K562 (cell line): ENCODE measurements around the gene PI4KA. TPM values are rescaled to one million over a fixed set of nuclear protein-coding genes. Genes with fewer than 3 reads are reported as not detected.
A peak's percentile ranks its signal among the peaks of the same experiment; 100 is the strongest.

ENCODE experiments used
- ATAC-seq: fragments of 200-7000 bp; cut with Tn5 transposase; 3 replicates; pipeline ENCODE4 v1.9.1; 2020; ENCODE audit warnings: moderate library complexity
- BruUV-seq: library from RNA; stranded (reverse); fragments of 400-500 nt; replicated peaks from 2 replicates; lab custom pipeline; 2021; lab: Mats Ljungman, UMichigan
- CTCF ChIA-PET: fragments of 300-600 bp; formaldehyde crosslinking; extraction: SDS; loops from one replicate; lab custom pipeline; 2021; ENCODE audit warnings: low intra/inter-chr PET ratio; lab: Yijun Ruan, JAX
- POLR2A ChIA-PET: fragments of 300-600, 350-650 bp; sonication (Branson Sonifier 250); formaldehyde crosslinking; extraction: SDS; loops from one replicate; lab custom pipeline; 2021; ENCODE audit warnings: antibody characterized with exemption, inconsistent platforms; lab: Yijun Ruan, JAX
- DNase-seq, 4 experiments: peaks; one replicate each; pipeline versions ENCODE4 v3.0.0 to v3.0.0-alpha.2; 2011 to 2018; ENCODE audit warnings: low spot score in 3 of 4, mixed read lengths in 3 of 4; ENCODE audit errors: extremely low read depth in 1 of 4
- FAIRE-seq: peaks from 2 replicates; lab custom pipeline; 2011; peaks lifted over from hg19 to GRCh38; lab: Jason Lieb, UNC
- H2AFZ ChIP-seq: 2 replicates; pipeline ENCODE4 v1.6.0; 2011; ENCODE audit warnings: low read depth, low read length, control low read depth, inconsistent platforms
- H3K27ac ChIP-seq: fragments of 200-600 bp; 3 replicates; pipeline ENCODE4 v1.8.0; 2011; ENCODE audit warnings: low read depth, mild to moderate bottlenecking, control low read depth, inconsistent platforms, low read length, moderate library complexity, mixed read lengths; ENCODE audit errors: extremely low read depth
- H3K27me3 ChIP-seq, 2 experiments: fragments of 300-600 bp in 1 of 2; 2 replicates in 1 of 2; 3 replicates in 1 of 2; pipeline versions ENCODE4 v1.6.0 to v1.8.0; 2011; ENCODE audit warnings: inconsistent platforms in 2 of 2, low read length in 2 of 2, mild to moderate bottlenecking in 1 of 2, mixed read lengths in 1 of 2, moderate library complexity in 1 of 2; ENCODE audit not compliant: control insufficient read depth in 2 of 2, insufficient read depth in 2 of 2
- H3K36me3 ChIP-seq: fragments of 300-600 bp; 3 replicates; pipeline ENCODE4 v1.8.0; 2011; ENCODE audit warnings: mild to moderate bottlenecking, low read length, inconsistent platforms; ENCODE audit not compliant: control insufficient read depth, insufficient read depth
- H3K4me1 ChIP-seq, 2 experiments: fragments of 200-600 bp in 1 of 2; replicated peaks in 1 of 2; 2 replicates in 1 of 2; 3 replicates in 1 of 2; pipeline versions ENCODE4 v1.5.1 to v1.8.0; 2011; ENCODE audit warnings: inconsistent platforms in 2 of 2, low read length in 2 of 2, mild to moderate bottlenecking in 1 of 2, mixed read lengths in 1 of 2, moderate library complexity in 1 of 2; ENCODE audit not compliant: control insufficient read depth in 2 of 2, insufficient read depth in 2 of 2
- H3K4me2 ChIP-seq: 2 replicates; pipeline ENCODE4 v1.6.1; 2011; ENCODE audit warnings: low read length, control low read depth, inconsistent platforms, mixed read lengths; ENCODE audit not compliant: insufficient read depth
- H3K4me3 ChIP-seq: fragments of 200-600 bp; sonication (generic), shearing (Covaris generic); 2 replicates; pipeline ENCODE4 v1.5.1; 2016; ENCODE audit warnings: control low read depth, inconsistent platforms
- H3K79me2 ChIP-seq: fragments of 200-600 bp; 3 replicates; pipeline ENCODE4 v1.8.0; 2011; ENCODE audit warnings: low read length, inconsistent platforms; ENCODE audit not compliant: control insufficient read depth, insufficient read depth
- H3K9ac ChIP-seq, 2 experiments: 2 replicates each; pipeline versions ENCODE4 v1.6.0 to v1.6.1; 2011; ENCODE audit warnings: low read depth in 2 of 2, low read length in 2 of 2, control low read depth in 1 of 2, inconsistent platforms in 1 of 2, mild to moderate bottlenecking in 1 of 2, mixed read lengths in 1 of 2; ENCODE audit not compliant: insufficient read depth in 1 of 2
- H3K9me1 ChIP-seq: one replicate; pipeline ENCODE4 v1.6.0; 2011; ENCODE audit warnings: inconsistent platforms, mild to moderate bottlenecking, low read length, moderate library complexity; ENCODE audit not compliant: control insufficient read depth, insufficient read depth
- H3K9me3 ChIP-seq: replicated peaks from 2 replicates; pipeline ENCODE4 v1.5.1; 2011; ENCODE audit warnings: low read depth, low read length, inconsistent platforms; ENCODE audit not compliant: control insufficient read depth, insufficient read depth
- H4K20me1 ChIP-seq: replicated peaks from 2 replicates; pipeline ENCODE4 v1.6.1; 2011; ENCODE audit warnings: low read length, inconsistent platforms, mixed read lengths; ENCODE audit not compliant: control insufficient read depth, insufficient read depth
- BRF2 ChIP-seq: IDR thresholded peaks from 3 replicates; pipeline ENCODE4 v1.6.1; 2011; ENCODE audit warnings: borderline replicate concordance, mild to moderate bottlenecking; ENCODE audit not compliant: insufficient read length, insufficient read depth
- MNT ChIP-seq, 2 experiments: fragments of 450-650 bp; conservative IDR thresholded peaks; 2 replicates each; pipeline ENCODE4 v1.6.1; 2017; ENCODE audit warnings: mild to moderate bottlenecking in 2 of 2, moderate library complexity in 2 of 2
- PTBP1 ChIP-seq: fragments of 200-400 bp; formaldehyde crosslinking; IDR thresholded peaks from 2 replicates; pipeline ENCODE4 v1.6.1; 2017; ENCODE audit warnings: low read depth, low read length
- SIRT6 ChIP-seq: IDR thresholded peaks from one replicate; pipeline ENCODE4 v1.6.1; 2012; ENCODE audit warnings: low read depth, mild to moderate bottlenecking, control low read depth, inconsistent platforms, low read length, moderate library complexity
- SP2 ChIP-seq: IDR thresholded peaks from 2 replicates; pipeline ENCODE4 v1.6.1; 2011; ENCODE audit warnings: mild to moderate bottlenecking, low read depth, low read length, moderate library complexity; ENCODE audit not compliant: poor library complexity, severe bottlenecking; ENCODE audit errors: extremely low read depth
- STAT6 ChIP-seq: sonication (generic); formaldehyde crosslinking; IDR thresholded peaks from 2 replicates; pipeline ENCODE4 v1.8.1; 2023; ENCODE audit warnings: mild to moderate bottlenecking, missing genetic modification reagents
- TBL1XR1 ChIP-seq, 2 experiments: IDR thresholded peaks; 2 replicates each; pipeline ENCODE4 v1.6.1; 2012; ENCODE audit warnings: improper control_type of control experiment in 2 of 2, low read length in 2 of 2, mild to moderate bottlenecking in 1 of 2
- USF2 ChIP-seq: sonication (generic); formaldehyde crosslinking; IDR thresholded peaks from 2 replicates; pipeline ENCODE4 v1.5.0; 2020; ENCODE audit warnings: missing genetic modification reagents
- ZBTB49 ChIP-seq: sonication (generic); formaldehyde crosslinking; IDR thresholded peaks from 2 replicates; pipeline ENCODE4 v1.8.0; 2022; ENCODE audit warnings: missing genetic modification reagents, mild to moderate bottlenecking, borderline replicate concordance
- WGBS: fragments of 100-300 bp; shearing (Covaris generic); methylation state at CpG from one replicate; pipeline ENCODE4 v1.1.6; 2016; ENCODE audit warnings: low coverage, mixed read lengths; ENCODE audit not compliant: insufficient coverage; ENCODE audit errors: missing lambda C conversion rate; 5-methylcytosine and 5-hydroxymethylcytosine counted together
- in situ Hi-C: fragments of 300-500 bp; cut with MboI; formaldehyde crosslinking; loops from 4 replicates; pipeline ENCODE4 v1.15.0; 2018; ENCODE audit warnings: inconsistent platforms, mixed read lengths
- intact Hi-C: fragments of 100-400 bp; cut with micrococcal nuclease; formaldehyde crosslinking; loops from 2 replicates; pipeline ENCODE4 v1.14.2; 2022
- polyA plus RNA-seq, 8 experiments: library from polyadenylated mRNA; depleted of rRNA in 4 of 8; stranded (reverse) in 5 of 8; unstranded in 3 of 8; fragments of >200 nt; fragmentation: Nextera tagmentation in 2 of 8; fragmentation: Illumina TruSeq in 1 of 8; extraction: Ambion mirVana in 2 of 8; extraction: Trizol in 1 of 8; gene quantifications; 2 replicates each; pipeline versions ENCODE4 v1.2.1 to v1.2.3, GENCODE V29; 2011 to 2014; ENCODE audit warnings: inconsistent platforms in 1 of 8, missing spikeins in 1 of 8
- total RNA-seq, 7 experiments: library from RNA; depleted of rRNA in 6 of 7; stranded (reverse); fragments of >200 nt in 6 of 7; fragmentation: Illumina TruSeq in 2 of 7; extraction: Trizol in 2 of 7; gene quantifications; 2 replicates each; pipeline versions ENCODE4 v1.2.1 to v1.2.3, GENCODE V29; 2011 to 2021; ENCODE audit warnings: low replicate concordance in 1 of 7

PI4KA gene
- total and polyA plus RNA-seq, 9 of the 15 experiments (the other 6 are each of a cell fraction or from before 2014, with no cell fraction given): 7.3 to 187 (median 84.7) TPM

- no peak for ATAC-seq
- in situ Hi-C loops (loop anchor here (25.0 kb wide), 2 partner anchors 358 to 1942 kb away; no protein-coding TSS in a partner anchor), intact Hi-C loops (loop anchor here (5.0 kb wide), 2 partner anchors 183 to 203 kb away; partner anchors contain the start of gene LZTR1)
- H2AFZ ChIP-seq: no peak overlapping the region
- H3K79me2 ChIP-seq: no peaks in the 10 kb centered on the region
- no peak overlapping the region for H3K27ac ChIP-seq
- ChIA-PET CTCF (interaction anchor here (0.6 kb wide), 1 partner anchor 194 kb away, joined by 3 read pairs; no protein-coding TSS in a partner anchor), POLR2A (interaction anchor here (0.6 to 3.2 kb wide), 12 partner anchors 8 to 220 kb away, joined by 3 to 27 read pairs (median 4); partner anchors contain the start of gene LZTR1)
- BruUV-seq: no TSS peak
- no peak overlapping the region for H3K4me2 ChIP-seq
- no peak overlapping the region for H3K4me3 ChIP-seq
- no peak for FAIRE-seq
- peaks cover 75% of the 10 kb centered on the region for H4K20me1 ChIP-seq
- DNase-seq: no peak
- H3K9me3 ChIP-seq: no peaks in the 10 kb centered on the region
- H3K4me1 ChIP-seq: peaks cover 21 to 34% of the 10 kb centered on the region in 2 experiments
- H3K27me3 ChIP-seq: no peaks in the 10 kb centered on the region
- WGBS: 89% methylated on average over 25 of the region's 25 CpGs
- H3K36me3 ChIP-seq: peaks cover 28% of the 10 kb centered on the region; the same call in 2 of the 3 replicates
- H3K9me1 ChIP-seq: peaks cover 12% of the 10 kb centered on the region
- no peak overlapping the region for H3K9ac ChIP-seq
- no peak for TF ChIP-seq MNT (conservative IDR thresholded peaks at IDR 0.05)
- TF ChIP-seq USF2 (CRISPR knock-in tag): no peak
- no peak for TF ChIP-seq ZBTB49
- TF ChIP-seq SP2: no peak
- TF ChIP-seq SIRT6: no peak
- TF ChIP-seq STAT6 (CRISPR knock-in tag): peak; percentile 37; the same call in 1 of the 2 replicates
- no peak for TF ChIP-seq TBL1XR1 (IDR thresholded peaks at IDR 0.05; ENCODE audit: low read length in 2 of 2)
- no peak for TF ChIP-seq BRF2
- no peak for TF ChIP-seq PTBP1
Observed at GRCh38 chr22:20779014-20779817, 79.4 kb downstream of the PI4KA start.
